Endothelial cell of umbilical vein (primary cell): ENCODE measurements around the gene HTATSF1. TPM values are rescaled to one million over a fixed set of nuclear protein-coding genes. Genes with fewer than 3 reads are reported as not detected.

ENCODE experiments used
- BruUV-seq: library from RNA; stranded (reverse); fragments of 400-500 nt; replicated peaks from 2 replicates; lab custom pipeline; 2021; lab: Mats Ljungman, UMichigan
- CTCF ChIA-PET: fragments of 300-600, 350-600 bp; sonication (Branson Sonifier 250); formaldehyde crosslinking; loops from one replicate; lab custom pipeline; 2021; ENCODE audit warnings: antibody characterized with exemption, inconsistent platforms; lab: Charles Lee
- POLR2A ChIA-PET: fragments of 300-600, 350-600 bp; sonication (Branson Sonifier 250); formaldehyde crosslinking; loops from one replicate; lab custom pipeline; 2021; ENCODE audit warnings: antibody characterized with exemption, inconsistent platforms; lab: Charles Lee
- DNase-seq: peaks from one replicate; pipeline ENCODE4 v3.0.0-alpha.2; 2011; ENCODE audit warnings: low read depth, low spot score
- FAIRE-seq: peaks from 2 replicates; lab custom pipeline; 2011; peaks lifted over from hg19 to GRCh38; lab: Jason Lieb, UNC
- H2AFZ ChIP-seq: 2 replicates; pipeline ENCODE4 v1.6.0; 2012; ENCODE audit warnings: low read depth, low read length, control low read depth, inconsistent platforms
- H3K27ac ChIP-seq: 2 replicates; pipeline ENCODE4 v1.5.1; 2011; ENCODE audit warnings: low read depth, mild to moderate bottlenecking, control low read depth, low read length, moderate library complexity; ENCODE audit not compliant: insufficient read depth
- H3K27me3 ChIP-seq, 2 experiments: 2 replicates each; pipeline versions ENCODE4 v1.6.0 to v1.6.1; 2011; ENCODE audit warnings: low read length in 2 of 2, mixed read lengths in 1 of 2; ENCODE audit not compliant: control insufficient read depth in 2 of 2, insufficient read depth in 2 of 2
- H3K36me3 ChIP-seq, 2 experiments: 2 replicates in 1 of 2; 3 replicates in 1 of 2; pipeline ENCODE4 v1.5.1; 2011; ENCODE audit warnings: low read length in 2 of 2, mild to moderate bottlenecking in 1 of 2, moderate library complexity in 1 of 2; ENCODE audit not compliant: control insufficient read depth in 2 of 2, insufficient read depth in 2 of 2; ENCODE audit errors: extremely low read depth in 1 of 2
- H3K4me1 ChIP-seq: 3 replicates; pipeline ENCODE4 v1.5.1; 2011; ENCODE audit warnings: mild to moderate bottlenecking, low read length; ENCODE audit not compliant: control insufficient read depth, insufficient read depth; ENCODE audit errors: extremely low read depth
- H3K4me2 ChIP-seq: 2 replicates; pipeline ENCODE4 v1.6.1; 2011; ENCODE audit warnings: low read length, control low read depth, mixed read lengths; ENCODE audit not compliant: insufficient read depth
- H3K4me3 ChIP-seq, 3 experiments: fragments of 200-600 bp in 1 of 3; sonication (generic), shearing (Covaris generic) in 1 of 3; replicated peaks in 1 of 3; 2 replicates each; pipeline ENCODE4 v1.5.1; 2011 to 2016; ENCODE audit warnings: control low read depth in 3 of 3, low read length in 3 of 3, mild to moderate bottlenecking in 2 of 3, inconsistent platforms in 1 of 3, low read depth in 1 of 3, moderate library complexity in 1 of 3; ENCODE audit not compliant: insufficient read depth in 1 of 3
- H3K79me2 ChIP-seq: 2 replicates; pipeline ENCODE4 v1.6.0; 2012; ENCODE audit warnings: low read length, inconsistent platforms; ENCODE audit not compliant: control insufficient read depth, insufficient read depth
- H3K9ac ChIP-seq: replicated peaks from 2 replicates; pipeline ENCODE3; 2011; ENCODE audit warnings: low read length, control low read depth; ENCODE audit not compliant: insufficient read depth; ENCODE audit errors: extremely low read depth
- H3K9me1 ChIP-seq: replicated peaks from 3 replicates; pipeline ENCODE4 v1.6.0; 2011; ENCODE audit warnings: mild to moderate bottlenecking, low read length; ENCODE audit not compliant: control insufficient read depth, insufficient read depth; ENCODE audit errors: extremely low read depth
- H3K9me3 ChIP-seq: replicated peaks from 2 replicates; pipeline ENCODE4 v1.5.1; 2012; ENCODE audit warnings: low read length, inconsistent platforms; ENCODE audit not compliant: control insufficient read depth, insufficient read depth
- H4K20me1 ChIP-seq: replicated peaks from 2 replicates; pipeline ENCODE3; 2011; ENCODE audit warnings: mild to moderate bottlenecking, low read length; ENCODE audit not compliant: control insufficient read depth, insufficient read depth; ENCODE audit errors: extremely low read depth
- CTCF ChIP-seq, 2 donors: IDR thresholded peaks; 1 replicate in 1 of 2; 2 replicates in 1 of 2; pipeline ENCODE4 v1.5.1; 2011; ENCODE audit warnings: low read length in 2 of 2, mild to moderate bottlenecking in 2 of 2, moderate library complexity in 2 of 2, control low read depth in 1 of 2, inconsistent platforms in 1 of 2, low read depth in 1 of 2; ENCODE audit not compliant: insufficient read depth in 1 of 2; ENCODE audit errors: extremely low read depth in 1 of 2
- EZH2 ChIP-seq: IDR thresholded peaks from 2 replicates; pipeline ENCODE4 v1.6.1; 2012; ENCODE audit warnings: borderline replicate concordance, low read depth, mild to moderate bottlenecking, moderate library complexity, low read length, inconsistent platforms; ENCODE audit not compliant: severe bottlenecking
- FOS ChIP-seq: IDR thresholded peaks from 2 replicates; pipeline ENCODE4 v1.6.1; 2011; ENCODE audit warnings: mild to moderate bottlenecking, low read length, moderate library complexity, borderline replicate concordance; ENCODE audit not compliant: insufficient read depth
- GATA2 ChIP-seq: IDR thresholded peaks from 2 replicates; pipeline ENCODE4 v1.7.0; 2011; ENCODE audit warnings: low read depth, mild to moderate bottlenecking, moderate library complexity, mixed read lengths, low read length; ENCODE audit not compliant: insufficient read length, insufficient read depth
- JUN ChIP-seq: IDR thresholded peaks from 2 replicates; pipeline ENCODE4 v1.6.1; 2011; ENCODE audit warnings: borderline replicate concordance, low read depth; ENCODE audit not compliant: insufficient read length, insufficient read depth
- MAX ChIP-seq: IDR thresholded peaks from 2 replicates; pipeline ENCODE4 v1.6.1; 2011; ENCODE audit not compliant: insufficient read depth, insufficient read length
- MYC ChIP-seq: IDR thresholded peaks from one replicate; pipeline ENCODE4 v1.6.1; 2011; ENCODE audit warnings: mild to moderate bottlenecking, low read depth, low read length
- POLR2A ChIP-seq: IDR thresholded peaks from 2 replicates; pipeline ENCODE4 v1.6.1; 2012; ENCODE audit warnings: low read depth, mild to moderate bottlenecking, control low read depth, low read length
- POLR2AphosphoS5 ChIP-seq: IDR thresholded peaks from 2 replicates; pipeline ENCODE4 v1.6.1; 2012; ENCODE audit warnings: low read depth, mild to moderate bottlenecking, control low read depth, low read length, moderate library complexity; ENCODE audit not compliant: insufficient read depth
- dilution Hi-C: fragments of 300-500 bp; cut with MboI; formaldehyde crosslinking; loops from one replicate; pipeline ENCODE4 v1.15.0; 2019; ENCODE audit warnings: low sequenced_read_pairs; ENCODE audit not compliant: extremely low pct_ligation_motif_present
- intact Hi-C: fragments of 100-400 bp; cut with micrococcal nuclease; formaldehyde crosslinking; loops from one replicate; pipeline ENCODE4 v1.10.0; 2022
- polyA plus RNA-seq, 4 experiments: library from polyadenylated mRNA; depleted of rRNA in 3 of 4; stranded (reverse) in 3 of 4; unstranded in 1 of 4; fragments of >200 nt; gene quantifications; 2 replicates each; pipeline versions ENCODE4 v1.2.1 to v1.2.3, GENCODE V29; 2011 to 2012; ENCODE audit warnings: missing spikeins in 1 of 4
- total RNA-seq: library from RNA; stranded (reverse); gene quantifications from 2 replicates; pipeline ENCODE4 v1.2.3, GENCODE V29; 2021

HTATSF1 gene
- total and polyA plus RNA-seq, 2 donors (not counting 3 experiments of a cell fraction or from before 2014, with no cell fraction given) = 1.0 to 31.1 TPM

GRCh38 chrX:136487647-136488046, 9.7 kb upstream of the HTATSF1 start, which contains the start of gene BRS3:
BRS3 (plus strand) TSS chrX:136487947; CDS start chrX:136488115, 168 bp downstream.
- ChIA-PET POLR2A (no interaction called here), CTCF (no interaction called here)
- Histone ChIP-seq H3K36me3 (no peaks in the 10 kb centered on the region), H3K27me3 (peaks cover 3 to 13% of the 10 kb centered on the region in 2 experiments), H3K9me3 (no peaks in the 10 kb centered on the region), H3K79me2 (no peaks in the 10 kb centered on the region), H3K9ac (no peak within 1 kb of the TSS), H4K20me1 (no peaks in the 10 kb centered on the region), H3K27ac (no peak within 1 kb of the TSS), H3K4me2 (no peak within 1 kb of the TSS), H3K9me1 (no peaks in the 10 kb centered on the region), H3K4me1 (no peaks in the 10 kb centered on the region), H3K4me3 (no peak within 1 kb of the TSS), H2AFZ (no peak within 1 kb of the TSS)
- dilution Hi-C loops = no loop called here
- no peak for DNase-seq
- BruUV-seq = no TSS peak
- no peak for FAIRE-seq
- intact Hi-C loops = no loop called here
- TF ChIP-seq POLR2AphosphoS5 (no peak), POLR2A (no peak), MYC (no peak), MAX (no peak), GATA2 (no peak), FOS (no peak), EZH2 (no peak), JUN (no peak), CTCF (IDR thresholded peaks at IDR 0.05; ENCODE audit: extremely low read depth in 1 of 2, insufficient read depth in 1 of 2, low read depth in 1 of 2, low read length in 2 of 2) (no peak)
